ENCODE results near the gene USP48.

GRCh38 chr1:21778405-21778727 is 4.6 kb downstream of the USP48 start:
- no peak for TF ChIP-seq POLR2AphosphoS5 (IDR thresholded peaks at IDR 0.05)
- no peak for TF ChIP-seq CTCF (IDR thresholded peaks at IDR 0.05)
- no peak for TF ChIP-seq EP300 (IDR thresholded peaks at IDR 0.05)
